Activated T-cell treated with anti-CD3 and anti-CD28 coated beads, Interleukin-2, amount 50 U/mL, for 4 hours (primary cell): ENCODE data around the gene SUN5. TPM values are rescaled to one million over a fixed set of nuclear protein-coding genes. Genes with fewer than 3 reads are reported as not detected.

Source experiments
- ATAC-seq, 2 donors: fragments of 200-7000 bp; cut with Tn5 transposase; one replicate each; pipeline ENCODE4 v1.10.0; 2021
- DNase-seq: peaks from one replicate; pipeline ENCODE4 v3.0.0-alpha.2; 2020
- H3K27me3 Mint-ChIP-seq: one replicate; pipeline ENCODE4 v1.8.0; 2021; ENCODE audit warnings: low read depth, mixed read lengths
- H3K36me3 Mint-ChIP-seq: one replicate; pipeline ENCODE4 v1.8.0; 2022; ENCODE audit warnings: mixed read lengths; ENCODE audit not compliant: insufficient read depth
- H3K4me1 Mint-ChIP-seq: one replicate; pipeline ENCODE4 v1.8.0; 2021; ENCODE audit warnings: low read depth, mixed read lengths
- H3K4me3 Mint-ChIP-seq: one replicate; pipeline ENCODE4 v1.8.0; 2021; ENCODE audit warnings: mild to moderate bottlenecking, moderate library complexity, mixed read lengths
- H3K9me3 Mint-ChIP-seq: one replicate; pipeline ENCODE4 v1.8.0; 2021; ENCODE audit warnings: mixed read lengths
- total RNA-seq, 3 donors: library from RNA; stranded (reverse); gene quantifications; one replicate each; pipeline ENCODE4 v1.2.1, GENCODE V29; 2021

SUN5 gene
- total RNA-seq, 3 donors from 2014 or later, result not detected

DNA sequence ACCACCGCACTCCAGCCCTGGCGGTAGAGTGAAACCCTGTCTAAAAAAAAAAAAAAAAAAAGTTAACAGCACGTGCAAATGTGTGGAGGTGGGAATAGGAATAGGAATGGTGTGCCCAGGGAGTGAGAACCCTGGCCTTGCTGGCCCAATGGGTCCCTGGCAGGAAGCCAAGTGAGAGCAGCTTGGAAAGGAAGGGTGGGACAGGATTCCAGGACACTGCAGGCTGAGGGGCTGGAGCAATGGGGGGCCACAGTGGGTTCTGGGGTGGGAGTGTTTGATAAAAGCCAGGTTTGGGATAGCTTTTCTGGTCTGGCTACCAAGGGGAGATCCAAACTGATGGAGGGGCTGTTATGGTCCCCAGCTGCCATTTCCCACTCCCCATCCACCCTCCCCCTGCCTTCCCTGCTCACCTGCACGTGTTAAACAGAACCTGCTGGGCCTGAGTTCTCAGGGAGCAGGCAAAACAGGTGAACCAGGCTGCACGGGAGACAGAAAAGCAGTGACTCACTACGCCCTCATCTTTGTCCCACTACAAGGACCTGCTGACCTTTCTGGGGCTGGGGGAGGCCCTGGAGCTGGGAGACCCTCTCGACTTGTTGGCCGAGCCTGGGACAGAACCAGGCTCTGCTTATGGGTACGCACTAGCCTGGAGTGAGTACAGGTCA is 3.3 kb downstream of the SUN5 start:
- H3K36me3 Mint-ChIP-seq, result peaks cover 2% of the 10 kb centered on the region

DNA sequence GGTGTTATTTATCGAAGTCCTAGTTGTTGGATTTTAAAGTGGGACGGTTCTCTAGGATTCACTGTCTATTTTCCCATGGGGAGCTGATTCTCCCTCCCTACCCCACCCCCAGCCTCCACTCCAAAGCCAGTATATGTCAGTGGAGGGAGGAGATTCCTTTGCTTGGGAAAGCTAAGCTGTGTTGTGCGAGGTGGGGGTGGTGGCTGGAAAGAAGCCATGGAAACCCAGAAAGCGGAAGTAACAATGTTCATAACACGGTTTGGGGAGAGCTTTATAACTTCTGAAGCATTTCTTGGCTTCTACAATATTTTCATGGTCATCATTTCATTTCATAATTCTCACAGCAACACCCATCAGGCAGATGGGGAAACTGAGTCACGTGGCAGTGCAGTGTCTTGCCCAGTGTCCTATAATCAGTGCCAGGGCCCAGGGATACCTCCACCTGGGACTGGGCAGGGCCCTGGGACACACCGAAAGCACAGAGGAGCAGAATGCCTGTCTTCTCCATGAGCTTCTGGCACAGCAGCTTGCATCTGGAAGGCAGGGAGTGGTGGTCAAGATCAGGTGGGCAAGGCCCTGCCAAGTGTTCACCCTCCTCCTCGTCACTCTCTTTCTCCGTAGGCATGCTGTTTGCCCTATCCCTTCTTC is 4.5 kb downstream of the SUN5 start:
- no peak for DNase-seq
- Mint-ChIP-seq H3K27me3 (no peaks in the 10 kb centered on the region), H3K4me1 (peaks cover 16% of the 10 kb centered on the region), H3K4me3 (no peak overlapping the region), H3K9me3 (peaks cover 5% of the 10 kb centered on the region), H3K36me3 (no peaks in the 10 kb centered on the region)
- ATAC-seq, result no peak

More for the DNA sequence above, 3.3 kb downstream of the SUN5 start:
- DNase-seq (no peak), ATAC-seq (no peak)
- peaks cover 5% of the 10 kb centered on the region for H3K9me3 Mint-ChIP-seq
- H3K27me3 Mint-ChIP-seq, result no peaks in the 10 kb centered on the region
- peaks cover 19% of the 10 kb centered on the region for H3K4me1 Mint-ChIP-seq
- H3K4me3 Mint-ChIP-seq, result no peak overlapping the region

DNA sequence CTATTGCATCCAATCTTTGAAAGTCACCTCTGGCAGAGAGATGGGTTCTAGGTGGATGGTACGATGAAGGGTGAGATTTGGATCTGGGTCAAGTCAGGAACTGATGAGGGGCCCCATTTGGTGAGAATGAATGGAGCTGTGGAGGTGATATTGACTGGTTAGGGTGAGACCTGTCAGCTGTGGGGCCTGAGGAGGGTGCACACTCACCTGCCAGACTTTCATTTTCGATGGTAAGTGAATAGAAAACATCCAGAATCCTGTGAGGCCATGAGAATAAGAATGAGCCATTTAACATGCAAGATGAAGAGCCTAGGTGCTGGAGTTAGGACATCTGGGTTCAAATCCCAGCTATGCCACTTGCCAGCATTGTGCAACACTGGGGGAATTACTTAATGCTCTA is 6.8 kb downstream of the SUN5 start:
- Mint-ChIP-seq H3K4me1 (peaks cover 19% of the 10 kb centered on the region), H3K9me3 (peaks cover 12% of the 10 kb centered on the region), H3K36me3 (no peaks in the 10 kb centered on the region), H3K4me3 (no peak overlapping the region), H3K27me3 (no peaks in the 10 kb centered on the region)
- DNase-seq, result no peak
- no peak for ATAC-seq

DNA sequence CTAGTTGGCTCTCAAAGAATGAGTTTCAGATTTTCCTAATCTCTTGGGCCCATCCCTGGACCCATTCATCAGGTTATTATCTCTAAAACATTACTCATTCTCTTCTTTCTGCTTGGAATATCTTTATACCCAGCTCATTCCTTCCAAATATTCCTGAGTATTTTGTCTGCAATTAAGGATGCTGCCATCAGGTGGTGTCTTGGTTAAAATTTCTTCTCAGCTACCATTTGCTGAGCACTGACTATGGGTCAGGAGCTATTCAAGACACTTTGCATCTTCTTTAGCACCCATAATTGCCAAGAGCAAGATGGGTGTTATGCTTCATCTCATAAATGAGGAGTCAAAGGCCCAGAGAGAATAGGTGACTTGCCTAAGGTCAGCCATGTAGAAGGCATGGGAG is 8.4 kb downstream of the SUN5 start:
- ATAC-seq (no peak), DNase-seq (no peak)
- no peak overlapping the region for H3K4me3 Mint-ChIP-seq
- peaks cover 27% of the 10 kb centered on the region for H3K4me1 Mint-ChIP-seq
- H3K9me3 Mint-ChIP-seq, result peaks cover 12% of the 10 kb centered on the region
- no peaks in the 10 kb centered on the region for H3K27me3 Mint-ChIP-seq
- no peaks in the 10 kb centered on the region for H3K36me3 Mint-ChIP-seq

DNA sequence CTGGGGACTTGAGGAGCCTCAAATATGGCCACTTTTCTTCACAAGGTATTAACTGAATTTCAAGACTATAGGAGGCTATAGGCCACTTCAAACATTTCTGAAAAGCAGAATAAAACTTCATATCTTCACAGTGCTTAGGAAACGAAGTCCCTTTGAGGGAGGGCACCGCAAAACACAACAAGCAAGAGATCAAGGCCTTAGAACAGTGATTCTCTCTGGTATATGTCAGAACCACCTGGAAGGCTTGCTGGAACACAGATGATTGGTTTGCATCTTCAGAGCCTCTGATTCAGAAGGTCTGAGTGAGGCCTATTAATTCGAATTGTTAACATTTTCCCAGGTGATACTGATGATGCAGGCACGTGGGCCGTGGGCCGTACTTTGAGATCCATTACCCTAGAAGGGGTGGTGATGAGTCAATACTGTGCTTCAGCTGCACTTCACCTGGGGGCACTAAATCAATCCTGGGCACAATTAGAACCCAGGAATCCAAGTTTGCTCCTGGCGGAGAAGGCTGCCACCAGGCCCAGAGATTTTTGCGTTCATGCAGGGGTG is 10.7 kb downstream of the SUN5 start:
- H3K36me3 Mint-ChIP-seq, result no peaks in the 10 kb centered on the region
- DNase-seq (peak; percentile 35), ATAC-seq (peak; percentile 27 to 50)
- H3K9me3 Mint-ChIP-seq, result peaks cover 12% of the 10 kb centered on the region
- no peaks in the 10 kb centered on the region for H3K27me3 Mint-ChIP-seq
- no peak overlapping the region for H3K4me3 Mint-ChIP-seq
- H3K4me1 Mint-ChIP-seq, result peaks cover 26% of the 10 kb centered on the region

DNA sequence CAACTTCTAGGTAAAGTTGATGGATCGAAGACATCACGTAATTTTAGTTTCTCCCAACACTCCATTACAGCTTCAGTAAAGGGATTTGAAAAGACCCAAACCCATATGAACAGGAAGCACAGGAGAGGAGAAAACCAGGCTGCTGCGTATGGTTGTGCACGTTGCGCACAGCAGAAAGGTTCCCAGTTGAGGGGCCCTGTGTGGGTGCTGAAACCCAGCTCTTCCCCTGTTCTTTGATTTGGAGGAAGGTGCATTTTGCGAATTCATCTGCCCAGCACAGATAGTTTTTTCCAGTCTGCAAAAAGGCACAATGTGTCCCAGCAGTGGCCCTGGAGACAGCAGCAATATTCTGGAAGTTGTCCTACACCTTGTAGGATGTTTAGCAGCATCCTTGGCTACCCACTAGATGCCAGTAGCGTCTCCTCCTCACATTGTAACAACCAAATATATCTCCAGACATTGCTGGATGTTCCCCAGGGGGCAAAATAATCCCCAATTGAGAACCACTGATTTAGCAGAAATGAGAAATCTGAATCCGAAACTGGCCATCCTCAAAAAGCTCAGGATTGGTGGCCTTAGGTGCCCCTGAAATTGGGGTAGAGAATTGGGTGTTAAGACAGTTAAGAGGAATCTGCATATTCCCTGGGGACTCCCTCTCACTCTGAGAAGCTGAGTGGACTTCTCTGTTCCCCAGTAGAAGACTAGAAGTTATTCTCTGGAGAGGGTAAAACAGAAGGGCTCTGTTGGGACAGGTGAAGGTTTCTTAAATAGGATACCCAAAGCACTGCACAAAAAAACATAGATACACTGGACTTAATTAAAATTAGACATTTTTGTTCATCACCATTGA is 12.2 kb downstream of the SUN5 start:
- H3K27me3 Mint-ChIP-seq, result no peaks in the 10 kb centered on the region
- peaks cover 12% of the 10 kb centered on the region for H3K9me3 Mint-ChIP-seq
- no peak for DNase-seq
- no peaks in the 10 kb centered on the region for H3K36me3 Mint-ChIP-seq
- no peak for ATAC-seq
- H3K4me1 Mint-ChIP-seq, result peaks cover 18% of the 10 kb centered on the region
- no peak overlapping the region for H3K4me3 Mint-ChIP-seq

DNA sequence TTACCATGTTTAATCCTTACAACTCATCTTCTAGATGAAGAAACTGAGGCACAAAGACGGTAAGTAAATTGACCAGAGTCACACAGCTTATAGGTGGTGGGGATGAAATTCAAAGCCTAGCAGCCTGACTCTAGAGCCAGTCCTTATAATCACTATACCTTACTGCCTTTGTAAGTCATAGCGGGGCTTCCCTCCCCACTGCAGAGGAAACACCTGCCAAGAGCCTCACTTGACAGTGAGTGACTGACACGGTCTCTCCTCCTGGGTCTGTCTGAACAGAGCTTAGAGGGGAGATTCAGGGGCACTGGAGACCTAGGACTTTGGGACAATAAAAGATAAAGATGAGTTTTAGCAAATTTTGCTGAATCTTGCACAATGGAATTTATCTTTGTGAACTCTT is 12.8 kb downstream of the SUN5 start:
- Mint-ChIP-seq H3K9me3 (peaks cover 12% of the 10 kb centered on the region), H3K4me3 (no peak overlapping the region), H3K4me1 (peaks cover 18% of the 10 kb centered on the region), H3K27me3 (no peaks in the 10 kb centered on the region), H3K36me3 (no peaks in the 10 kb centered on the region)
- DNase-seq, result no peak
- ATAC-seq, result peak; percentile 56 to 67

DNA sequence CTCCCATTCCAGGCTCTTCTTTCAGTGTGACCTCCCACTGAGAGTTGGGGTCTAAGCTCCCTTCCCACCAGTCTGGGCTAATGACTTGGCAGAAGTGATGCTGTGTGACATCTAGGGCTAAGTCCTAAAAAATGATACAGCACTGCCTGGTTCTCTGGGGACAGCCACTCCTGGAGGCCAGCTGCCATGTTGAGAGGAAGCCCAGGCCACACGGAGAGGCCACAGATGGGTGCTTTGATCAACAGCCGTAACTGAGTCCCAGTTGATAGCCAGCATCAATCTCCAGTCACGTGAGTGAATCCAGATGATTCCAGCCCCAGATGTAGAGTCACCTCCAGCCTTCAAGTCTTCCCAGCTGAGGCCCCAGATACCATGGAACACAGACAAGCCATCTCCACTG is 13.8 kb downstream of the SUN5 start:
- Mint-ChIP-seq H3K27me3 (no peaks in the 10 kb centered on the region), H3K4me1 (peaks cover 18% of the 10 kb centered on the region), H3K36me3 (no peaks in the 10 kb centered on the region), H3K9me3 (peaks cover 12% of the 10 kb centered on the region), H3K4me3 (no peak overlapping the region)
- no peak for DNase-seq
- ATAC-seq, result no peak

DNA sequence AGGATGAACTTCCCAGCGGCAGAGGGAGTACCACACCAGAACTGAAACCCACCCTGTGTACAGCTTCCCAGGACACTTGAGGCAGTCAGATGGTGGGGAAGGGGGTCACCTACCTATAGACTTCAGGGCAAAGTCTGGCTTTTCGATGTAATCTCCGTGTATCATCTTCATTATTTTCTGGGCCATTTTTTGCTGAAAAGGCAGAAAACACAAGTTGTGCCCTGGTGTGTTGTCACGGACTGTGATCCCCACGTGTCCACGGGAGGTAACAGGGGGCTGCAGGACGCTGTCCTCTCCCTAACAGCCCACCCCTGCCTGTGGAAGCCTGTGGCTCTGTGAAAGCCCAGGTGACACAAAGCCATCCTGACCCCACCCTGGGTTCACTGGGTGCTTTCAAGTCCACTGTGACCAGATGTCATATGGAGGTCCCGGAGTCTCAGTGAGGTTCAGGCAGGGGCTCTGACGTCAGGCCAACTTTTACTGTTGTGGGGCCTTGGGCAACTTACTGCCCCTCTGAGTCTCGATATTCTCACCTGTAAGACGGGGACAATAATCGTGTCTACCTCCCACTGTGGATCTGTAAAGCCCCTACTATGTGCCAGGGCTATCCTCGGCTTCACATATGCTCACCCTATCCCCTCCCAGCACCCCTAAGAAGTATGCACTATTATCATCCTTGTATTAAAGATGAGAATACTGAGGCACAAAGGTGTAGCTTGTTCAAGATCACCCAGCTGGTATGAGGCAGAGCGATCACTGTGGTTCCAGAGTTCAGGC is 14.5 kb downstream of the SUN5 start:
- peaks cover 6% of the 10 kb centered on the region for H3K9me3 Mint-ChIP-seq

DNA sequence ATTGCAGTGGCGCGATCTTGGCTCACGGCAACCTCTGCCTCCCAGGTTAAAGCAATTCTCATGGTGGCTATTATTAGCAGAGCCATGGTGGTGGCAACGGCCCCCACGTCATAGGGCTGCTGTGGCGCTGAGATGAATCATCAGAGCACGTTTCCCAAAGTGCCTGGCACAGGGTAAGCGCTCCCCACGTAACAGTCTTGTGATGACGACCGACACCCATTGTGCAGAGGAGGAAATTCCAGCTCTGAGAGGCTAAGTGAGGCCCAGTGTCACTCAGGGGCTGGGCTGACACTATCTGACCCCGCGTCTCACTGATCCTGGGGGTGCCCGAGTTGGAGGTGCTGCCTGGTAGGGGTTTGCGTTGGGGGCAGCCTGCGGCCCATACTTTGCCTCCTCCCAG is 16.2 kb downstream of the SUN5 start:
- no peak overlapping the region for H3K4me3 Mint-ChIP-seq
- H3K9me3 Mint-ChIP-seq, result no peaks in the 10 kb centered on the region
- no peaks in the 10 kb centered on the region for H3K27me3 Mint-ChIP-seq
- no peak for DNase-seq
- H3K4me1 Mint-ChIP-seq, result peaks cover 12% of the 10 kb centered on the region
- ATAC-seq, result no peak
- no peaks in the 10 kb centered on the region for H3K36me3 Mint-ChIP-seq

More for the DNA sequence above, 14.5 kb downstream of the SUN5 start:
- no peak for ATAC-seq
- Mint-ChIP-seq H3K4me3 (no peak overlapping the region), H3K4me1 (peaks cover 18% of the 10 kb centered on the region), H3K36me3 (no peaks in the 10 kb centered on the region), H3K27me3 (no peaks in the 10 kb centered on the region)
- DNase-seq, result no peak

DNA sequence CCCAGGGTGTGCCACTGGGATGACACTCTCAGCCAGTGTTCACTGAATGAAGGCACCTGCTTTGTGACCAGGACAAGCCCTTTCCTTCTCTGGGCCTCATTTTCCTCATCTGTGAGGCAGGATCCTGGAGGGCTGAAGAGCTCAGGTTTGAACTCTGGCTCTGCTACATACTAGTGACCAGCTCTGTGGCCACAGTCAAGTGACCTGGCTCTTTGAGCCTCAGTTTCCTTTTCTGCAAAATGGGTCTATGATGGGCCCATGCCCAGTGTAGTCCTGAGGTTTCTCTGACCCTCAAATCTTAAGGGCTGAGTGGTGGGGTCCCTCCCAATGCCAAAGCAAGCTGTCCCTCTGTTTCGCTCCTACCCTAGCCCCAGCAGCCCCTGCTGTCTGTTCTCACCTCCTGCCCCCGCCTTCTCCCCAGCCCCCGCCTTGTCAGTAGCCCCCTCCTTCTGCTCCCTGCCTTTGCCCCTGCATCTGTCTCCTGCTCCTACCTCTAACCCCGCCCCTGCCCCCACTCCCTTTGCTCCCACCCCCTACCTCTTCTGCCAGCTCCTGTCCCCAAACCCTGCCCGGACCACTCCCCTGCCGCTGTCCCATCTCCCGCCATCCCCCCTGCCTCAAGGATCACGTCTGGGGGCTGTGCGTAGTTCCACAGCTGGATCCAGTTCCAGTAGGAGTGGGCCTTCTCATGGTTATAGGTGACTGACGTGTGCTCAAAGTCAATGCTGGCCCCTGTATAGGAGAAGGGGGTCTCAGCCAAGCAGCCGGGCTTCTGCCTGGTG is 17.0 kb downstream of the SUN5 start:
- no peak for DNase-seq
- Mint-ChIP-seq H3K36me3 (no peaks in the 10 kb centered on the region), H3K27me3 (no peaks in the 10 kb centered on the region), H3K4me1 (peaks cover 15% of the 10 kb centered on the region), H3K4me3 (no peak overlapping the region), H3K9me3 (no peaks in the 10 kb centered on the region)
- no peak for ATAC-seq

DNA sequence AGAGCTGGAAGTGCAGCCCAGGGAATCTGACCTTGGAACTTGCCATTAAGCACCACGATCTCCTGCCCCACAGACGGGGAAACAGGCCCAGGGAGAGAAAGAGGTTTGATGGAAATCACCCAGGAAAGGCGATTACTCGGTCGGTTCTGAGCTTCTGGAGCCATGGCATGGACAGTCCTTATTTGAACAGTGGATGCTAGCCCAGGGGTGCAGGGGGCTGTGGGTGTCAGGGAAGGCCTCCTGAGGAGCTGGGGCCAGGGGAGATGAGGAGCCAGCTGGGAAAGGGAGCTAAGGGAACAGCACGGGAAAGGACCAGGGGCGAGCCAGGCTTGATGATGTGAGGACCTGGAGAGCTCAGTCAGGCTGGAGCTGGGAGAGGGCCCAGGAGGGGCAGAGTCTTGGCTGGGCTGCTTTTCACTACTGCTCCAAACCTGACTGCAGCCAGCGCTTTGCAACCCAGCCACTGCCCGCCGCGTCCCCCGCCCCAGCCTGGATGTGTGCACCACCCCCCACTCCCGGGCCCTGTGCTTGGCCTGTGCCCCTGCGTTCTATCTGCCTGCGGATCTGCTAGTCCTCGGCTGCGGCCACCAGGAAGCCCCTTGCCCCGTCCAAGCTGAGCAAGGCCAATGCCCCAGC is 17.8 kb downstream of the SUN5 start:
- Mint-ChIP-seq H3K4me3 (no peak overlapping the region), H3K9me3 (peaks cover under 1% of the 10 kb centered on the region), H3K36me3 (no peaks in the 10 kb centered on the region), H3K4me1 (peaks cover 10% of the 10 kb centered on the region), H3K27me3 (no peaks in the 10 kb centered on the region)
- DNase-seq (no peak), ATAC-seq (no peak)

DNA sequence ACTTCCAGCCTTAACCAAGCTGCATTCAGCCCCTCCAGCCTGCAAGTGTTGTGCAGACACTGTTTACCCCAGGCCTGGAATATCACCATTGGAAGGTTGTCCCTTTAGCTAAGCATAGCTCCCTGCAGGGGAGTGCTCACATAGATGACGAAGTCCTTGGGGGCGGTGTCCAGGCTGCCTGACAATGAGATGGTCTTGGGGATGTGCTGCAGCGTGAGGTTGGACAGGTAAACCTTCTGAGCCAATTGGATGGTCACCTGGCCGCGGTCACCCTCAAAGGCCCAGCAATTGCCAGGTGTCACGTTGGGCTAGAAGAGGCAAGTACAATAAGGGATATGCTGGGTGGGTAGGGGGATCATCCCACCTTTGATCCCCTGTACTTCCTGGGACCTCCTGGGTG is 18.6 kb downstream of the SUN5 start:
- Mint-ChIP-seq H3K9me3 (peaks cover 4% of the 10 kb centered on the region), H3K4me1 (peaks cover 8% of the 10 kb centered on the region), H3K27me3 (no peaks in the 10 kb centered on the region), H3K36me3 (no peaks in the 10 kb centered on the region), H3K4me3 (no peak overlapping the region)
- ATAC-seq (no peak), DNase-seq (no peak)
